ENCODE data around the gene AKAP7. TPM values are rescaled to one million over a fixed set of nuclear protein-coding genes. Genes with fewer than 3 reads are reported as not detected.

The AKAP7 gene
- total RNA-seq, 4 donors from 2014 or later, result 2.1 to 11.4 (median 4.4) TPM

GRCh38 chr6:131244942-131245341, 109.7 kb downstream of the AKAP7 start:
- Histone ChIP-seq H3K27me3 (no peaks in the 10 kb centered on the region), H3K27ac (no peak overlapping the region), H3K36me3 (no peaks in the 10 kb centered on the region), H3K4me3 (no peak overlapping the region), H3K9me3 (peaks cover 0 to 4% (median 0%) of the 10 kb centered on the region in 3 donors), H3K4me1 (peaks cover 0 to 1% (median 0%) of the 10 kb centered on the region in 3 donors)
- 90 to 94% methylated on average over 4 of the region's 4 CpGs for WGBS, 2 donors
- TF ChIP-seq POLR2A (IDR thresholded peaks at IDR 0.05) (no peak), CTCF (IDR thresholded peaks at IDR 0.05) (no peak)
- DNase-seq, result no peak
- intact Hi-C loops (cut with DNase I), result no loop called here

GRCh38 chr6:131250122-131250521, 114.9 kb downstream of the AKAP7 start:
- H3K27ac ChIP-seq, result no peak overlapping the region
- no peak for DNase-seq
- H3K27me3 ChIP-seq, result no peaks in the 10 kb centered on the region
- WGBS, 2 donors, result 16 to 30% methylated on average over 3 to 9 of the region's 9 CpGs
- peaks cover 3 to 17% (median 4%) of the 10 kb centered on the region in 3 donors for H3K4me1 ChIP-seq
- H3K9me3 ChIP-seq, result no peaks in the 10 kb centered on the region
- H3K4me3 ChIP-seq, result peak overlapping the region in 3 of 4 donors; percentile 5 to 54 (median 28)
- no peaks in the 10 kb centered on the region for H3K36me3 ChIP-seq
- no peak for TF ChIP-seq POLR2A (IDR thresholded peaks at IDR 0.05)
- TF ChIP-seq CTCF (IDR thresholded peaks at IDR 0.05), result no peak
- intact Hi-C loops (cut with DNase I), result no loop called here

DNA sequence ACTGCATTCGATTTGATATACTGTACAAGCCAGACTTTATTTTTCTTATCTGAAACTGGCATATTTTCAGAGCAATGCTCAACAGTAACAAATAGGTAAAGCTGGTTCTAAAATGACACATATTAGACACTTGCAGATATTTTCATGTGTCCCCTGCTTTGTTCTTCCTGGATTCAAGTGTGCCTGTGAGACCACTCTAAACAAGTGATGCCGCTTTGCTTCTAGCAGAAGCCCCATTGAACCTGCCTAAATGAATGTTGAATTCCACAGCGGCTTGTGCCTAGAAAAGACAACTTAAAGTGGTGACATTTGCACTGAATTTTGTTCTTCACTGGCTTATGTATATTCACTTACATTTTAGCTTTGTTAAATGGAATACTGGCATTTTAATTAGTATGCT, 115.7 kb downstream of the AKAP7 start:
- Histone ChIP-seq H3K9me3 (no peaks in the 10 kb centered on the region), H3K4me1 (peaks cover 3 to 17% (median 4%) of the 10 kb centered on the region in 3 donors), H3K4me3 (no peak overlapping the region), H3K27me3 (no peaks in the 10 kb centered on the region), H3K27ac (no peak overlapping the region), H3K36me3 (no peaks in the 10 kb centered on the region)
- intact Hi-C loops (cut with DNase I), result no loop called here
- no peak for TF ChIP-seq POLR2A (IDR thresholded peaks at IDR 0.05)
- no peak for TF ChIP-seq CTCF (IDR thresholded peaks at IDR 0.05)
- DNase-seq, result no peak
- 53 to 67% methylated on average over 3 of the region's 3 CpGs for WGBS, 2 donors

GRCh38 chr6:131251590-131252199, 116.4 kb downstream of the AKAP7 start:
- DNase-seq, result no peak
- Histone ChIP-seq H3K4me1 (peaks cover 3 to 17% (median 4%) of the 10 kb centered on the region in 3 donors), H3K36me3 (no peaks in the 10 kb centered on the region), H3K9me3 (no peaks in the 10 kb centered on the region), H3K27me3 (no peaks in the 10 kb centered on the region), H3K4me3 (no peak overlapping the region), H3K27ac (no peak overlapping the region)
- TF ChIP-seq POLR2A (IDR thresholded peaks at IDR 0.05) (no peak), CTCF (IDR thresholded peaks at IDR 0.05) (no peak)
- intact Hi-C loops (cut with DNase I), result no loop called here
- 41 to 55% methylated on average over 3 of the region's 3 CpGs for WGBS, 2 donors

DNA sequence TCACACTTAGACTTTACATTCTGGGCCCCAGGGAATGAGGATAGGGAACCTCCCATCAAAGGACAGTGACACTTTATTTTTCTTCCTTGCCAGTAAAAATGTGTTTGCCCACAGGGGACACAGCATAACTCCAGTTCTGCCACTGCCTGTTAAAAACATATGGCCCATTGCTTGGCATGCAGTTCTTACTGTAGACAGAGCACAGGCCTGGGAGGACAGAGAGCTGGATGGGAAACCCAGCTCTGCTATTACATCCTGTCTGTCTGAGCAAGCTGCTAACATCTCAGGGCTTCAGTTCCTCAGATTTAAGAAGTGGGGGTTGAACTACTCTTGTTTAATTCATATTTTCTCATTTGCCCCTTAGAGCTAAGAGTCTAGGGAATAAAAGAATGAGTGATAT, 120.2 kb downstream of the AKAP7 start:
- TF ChIP-seq CTCF (IDR thresholded peaks at IDR 0.05) (no peak), POLR2A (IDR thresholded peaks at IDR 0.05) (no peak)
- no peaks in the 10 kb centered on the region for H3K27me3 ChIP-seq
- no peak overlapping the region for H3K27ac ChIP-seq
- no peak overlapping the region for H3K4me3 ChIP-seq
- no peak for DNase-seq
- H3K9me3 ChIP-seq, result no peaks in the 10 kb centered on the region
- intact Hi-C loops (cut with DNase I), result no loop called here
- H3K36me3 ChIP-seq, result no peaks in the 10 kb centered on the region
- H3K4me1 ChIP-seq, result peaks cover 2 to 11% (median 4%) of the 10 kb centered on the region in 3 donors

Data from esophagus squamous epithelium (tissue), 5 donors.